HG03575 (cell line): ENCODE results near the gene PRR35.

Experiments
- ATAC-seq: cut with Tn5 transposase; IDR thresholded peaks from one replicate; pipeline ENCODE4 v1.9.1; 2021; ENCODE audit not compliant: unreplicated experiment, insufficient number of reproducible peaks, low FRiP score; ENCODE audit errors: extremely low read depth

PRR35 gene

GRCh38 chr16:606656-607307, 46.6 kb downstream of the PRR35 start:
- no peak for ATAC-seq

- ATAC-seq = no peak
These were observed 47.8 kb downstream of the PRR35 start for GRCh38 chr16:608019-608418.

- ATAC-seq = no peak
These were observed 49.1 kb downstream of the PRR35 start for GRCh38 chr16:609316-609715.

- ATAC-seq = no peak
These were observed 49.8 kb downstream of the PRR35 start for GRCh38 chr16:609984-610383.

DNA sequence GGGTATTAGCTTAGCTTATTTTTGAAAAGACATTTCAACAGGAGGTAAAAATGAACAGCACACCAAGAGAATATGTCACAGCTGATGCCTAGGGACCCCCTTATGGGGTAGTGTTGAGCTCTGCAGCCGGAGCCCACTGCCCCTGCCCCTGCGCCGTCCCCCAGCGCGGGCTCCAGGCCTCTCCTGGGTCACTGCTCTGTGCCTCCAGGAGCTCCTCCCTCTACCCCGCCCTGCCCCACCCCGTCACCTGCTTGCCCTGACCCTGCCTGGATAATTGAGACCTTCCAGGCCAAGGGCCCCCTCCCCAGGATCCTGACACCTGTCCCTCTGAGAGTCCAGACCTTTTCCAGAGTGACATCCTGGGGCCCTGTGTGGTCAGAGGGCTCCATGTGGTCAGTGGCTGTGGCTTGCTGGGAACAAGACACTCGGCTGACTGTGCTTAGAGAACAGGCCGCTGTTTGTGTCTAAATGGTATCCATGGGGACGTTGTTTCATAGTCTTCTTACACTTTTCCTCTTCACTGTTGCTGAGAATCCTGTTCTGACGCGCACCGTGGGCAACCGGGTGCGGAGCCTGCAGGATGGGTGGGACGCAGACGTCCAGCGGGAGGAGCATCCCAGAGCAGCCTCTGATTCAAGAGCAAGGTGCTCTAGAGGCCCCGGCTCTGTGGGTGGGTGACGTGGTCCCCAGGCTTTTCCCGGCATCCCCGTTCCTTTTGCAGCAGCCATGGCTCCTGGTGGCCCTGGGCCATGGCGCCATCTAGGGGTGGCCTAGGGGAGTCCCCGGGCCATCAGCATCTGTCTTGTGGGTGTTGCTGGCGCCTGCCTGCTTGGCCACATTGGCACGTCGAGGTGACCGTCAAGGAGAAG, 50.6 kb downstream of the PRR35 start:
- ATAC-seq = no peak

DNA sequence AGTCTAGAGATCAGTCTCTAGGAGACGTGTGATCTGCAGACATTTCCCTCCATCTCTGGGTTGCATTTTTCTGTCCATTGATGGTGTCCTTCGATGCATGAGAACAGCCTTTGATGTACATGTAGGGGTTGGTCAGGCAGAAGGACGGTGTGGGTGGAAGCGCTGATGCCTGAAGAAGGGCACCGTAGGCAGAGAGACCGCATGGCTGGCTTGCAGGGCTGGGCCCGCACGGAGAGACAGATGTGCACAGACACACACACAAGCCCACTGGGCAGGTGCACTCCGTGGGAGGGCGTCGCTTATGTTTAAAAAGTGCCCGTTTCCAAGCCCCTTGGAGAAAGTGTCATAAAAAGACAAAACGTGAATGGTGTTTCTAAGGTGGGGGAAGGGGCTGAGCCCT, 54.9 kb downstream of the PRR35 start:
- ATAC-seq = no peak
